SK-N-SH (cell line): ENCODE measurements around the gene SUPT3H. TPM values are rescaled to one million over a fixed set of nuclear protein-coding genes. Genes with fewer than 3 reads are reported as not detected.

Experiments used
- CTCF ChIA-PET: fragments of 300-600, 350-600 bp; formaldehyde crosslinking; extraction: SDS; loops from one replicate; lab custom pipeline; 2021; lab: Yijun Ruan, JAX
- POLR2A ChIA-PET: fragments of 350-600 bp; sonication (Branson Sonifier 250); formaldehyde crosslinking; extraction: SDS; loops from one replicate; lab custom pipeline; 2020; ENCODE audit warnings: antibody characterized with exemption, inconsistent platforms; lab: Yijun Ruan, JAX
- DNase-seq: peaks from one replicate; pipeline ENCODE4 v3.0.0; 2012
- H2AFZ ChIP-seq: fragments of 200-600 bp; sonication (generic); 2 replicates; pipeline ENCODE4 v1.8.1; 2016; ENCODE audit warnings: antibody characterized with exemption, mild to moderate bottlenecking, low read depth
- H3F3A ChIP-seq: fragments of 200-600 bp; sonication (generic); replicated peaks from 2 replicates; pipeline ENCODE3; 2016; ENCODE audit warnings: antibody characterized with exemption, mild to moderate bottlenecking; ENCODE audit not compliant: insufficient read depth
- H3K27ac ChIP-seq, 2 experiments: fragments of 200-500 bp in 1 of 2; fragments of 200-600 bp in 1 of 2; sonication (Bioruptor generic) in 1 of 2; sonication (generic), shearing (Covaris generic) in 1 of 2; 2 replicates each; pipeline versions ENCODE4 v1.5.1 to v1.6.1; 2014 to 2016; ENCODE audit warnings: low read depth in 2 of 2, inconsistent platforms in 1 of 2, low read length in 1 of 2, mild to moderate bottlenecking in 1 of 2, mixed read lengths in 1 of 2
- H3K27me3 ChIP-seq: fragments of 200-600 bp; sonication (generic), shearing (Covaris generic); 2 replicates; pipeline ENCODE4 v1.6.1; 2016; ENCODE audit warnings: mixed run types; ENCODE audit not compliant: insufficient read depth
- H3K36me3 ChIP-seq, 2 experiments: fragments of 200-500 bp in 1 of 2; fragments of 200-600 bp in 1 of 2; sonication (Bioruptor generic) in 1 of 2; sonication (generic) in 1 of 2; replicated peaks in 1 of 2; 2 replicates each; pipeline versions ENCODE3 to v1.5.1; 2014 to 2016; ENCODE audit warnings: low read length in 1 of 2, mild to moderate bottlenecking in 1 of 2; ENCODE audit not compliant: insufficient read depth in 2 of 2, control insufficient read depth in 1 of 2
- H3K4me1 ChIP-seq, 2 experiments: fragments of 200-500 bp in 1 of 2; fragments of 200-600 bp in 1 of 2; sonication (Bioruptor generic) in 1 of 2; sonication (generic), shearing (Covaris generic) in 1 of 2; 2 replicates each; pipeline versions ENCODE4 v1.5.1 to v1.6.1; 2014 to 2016; ENCODE audit warnings: low read depth in 1 of 2, low read length in 1 of 2, mixed run types in 1 of 2; ENCODE audit not compliant: insufficient read depth in 2 of 2, control insufficient read depth in 1 of 2
- H3K4me2 ChIP-seq: fragments of 200-600 bp; sonication (generic), shearing (Covaris generic); 2 replicates; pipeline ENCODE4 v1.6.1; 2017; ENCODE audit warnings: mixed run types
- H3K4me3 ChIP-seq, 2 experiments: fragments of 200-500 bp in 1 of 2; fragments of 200-600 bp in 1 of 2; sonication (Bioruptor generic) in 1 of 2; sonication (generic), shearing (Covaris generic) in 1 of 2; 2 replicates each; pipeline versions ENCODE4 v1.5.1 to v1.8.1; 2014 to 2016; ENCODE audit warnings: low read depth in 2 of 2, inconsistent platforms in 1 of 2, low read length in 1 of 2, mild to moderate bottlenecking in 1 of 2, mixed read lengths in 1 of 2, moderate library complexity in 1 of 2
- H3K79me2 ChIP-seq: fragments of 200-600 bp; sonication (generic); 2 replicates; pipeline ENCODE4 v1.8.1; 2017; ENCODE audit warnings: mild to moderate bottlenecking; ENCODE audit not compliant: insufficient read depth
- H3K9ac ChIP-seq: fragments of 200-600 bp; sonication (generic); 2 replicates; pipeline ENCODE4 v1.6.1; 2017; ENCODE audit warnings: mixed run types
- H3K9me2 ChIP-seq: fragments of 200-600 bp; sonication (generic); 2 replicates; pipeline ENCODE4 v1.6.1; 2017; ENCODE audit warnings: mixed run types
- H3K9me3 ChIP-seq: fragments of 200-600 bp; sonication (generic); 2 replicates; pipeline ENCODE4 v1.6.1; 2017; ENCODE audit warnings: mixed run types, mild to moderate bottlenecking, moderate library complexity
- H4K20me1 ChIP-seq: fragments of 200-600 bp; sonication (generic); 2 replicates; pipeline ENCODE4 v1.6.1; 2017; ENCODE audit warnings: mild to moderate bottlenecking, mixed run types; ENCODE audit not compliant: insufficient read depth
- CHD2 ChIP-seq: fragments of 150-350 bp; IDR thresholded peaks from 2 replicates; pipeline ENCODE4 v1.6.1; 2018; ENCODE audit warnings: low read length; ENCODE audit not compliant: partially characterized antibody
- CTCF ChIP-seq: fragments of 200-600 bp; sonication (generic); IDR thresholded peaks from 2 replicates; pipeline ENCODE4 v1.6.1; 2017; ENCODE audit warnings: antibody characterized with exemption, mild to moderate bottlenecking, moderate library complexity
- ELF1 ChIP-seq: IDR thresholded peaks from 2 replicates; pipeline ENCODE4 v1.4.0; 2012
- FOSL2 ChIP-seq: IDR thresholded peaks from 2 replicates; pipeline ENCODE4 v1.4.0; 2012; ENCODE audit warnings: low read depth, mild to moderate bottlenecking, moderate library complexity, borderline replicate concordance
- FOXJ3 ChIP-seq: sonication (generic); formaldehyde crosslinking; IDR thresholded peaks from 2 replicates; pipeline ENCODE4 v1.5.1; 2020; ENCODE audit warnings: mild to moderate bottlenecking, missing genetic modification reagents
- GABPA ChIP-seq: IDR thresholded peaks from 2 replicates; pipeline ENCODE4 v1.4.0; 2012; ENCODE audit warnings: low read depth, mild to moderate bottlenecking
- IRF3 ChIP-seq: fragments of 150-350 bp; IDR thresholded peaks from 2 replicates; pipeline ENCODE4 v1.6.1; 2016; ENCODE audit warnings: mild to moderate bottlenecking, low read depth, low read length
- JUND ChIP-seq: IDR thresholded peaks from 2 replicates; pipeline ENCODE4 v1.4.0; 2012
- NFIC ChIP-seq: IDR thresholded peaks from 2 replicates; pipeline ENCODE4 v1.4.0; 2012; ENCODE audit warnings: borderline replicate concordance
- POLR2AphosphoS5 ChIP-seq: IDR thresholded peaks from 2 replicates; pipeline ENCODE4 v1.6.1; 2012; ENCODE audit warnings: low read depth, low read length
- RAD21 ChIP-seq: IDR thresholded peaks from 2 replicates; pipeline ENCODE4 v1.6.1; 2012; ENCODE audit warnings: mild to moderate bottlenecking, low read length
- RCOR1 ChIP-seq: fragments of 150-350 bp; IDR thresholded peaks from 2 replicates; pipeline ENCODE4 v1.6.1; 2017; ENCODE audit warnings: antibody characterized with exemption, low read length
- REST ChIP-seq: IDR thresholded peaks from 2 replicates; pipeline ENCODE4 v1.6.1; 2012; ENCODE audit warnings: mild to moderate bottlenecking, low read depth, low read length, moderate library complexity
- RFX5 ChIP-seq: IDR thresholded peaks from 2 replicates; pipeline ENCODE4 v1.6.1; 2012; ENCODE audit warnings: mild to moderate bottlenecking, improper control_type of control experiment, low read length
- SIN3A ChIP-seq: IDR thresholded peaks from 2 replicates; pipeline ENCODE4 v1.6.1; 2012; ENCODE audit warnings: low read depth, mild to moderate bottlenecking, low read length, moderate library complexity, borderline replicate concordance
- TEAD4 ChIP-seq: IDR thresholded peaks from 2 replicates; pipeline ENCODE4 v1.4.0; 2012; ENCODE audit warnings: mild to moderate bottlenecking, borderline replicate concordance; ENCODE audit not compliant: insufficient read depth
- USF1 ChIP-seq: IDR thresholded peaks from 2 replicates; pipeline ENCODE4 v1.4.0; 2012; ENCODE audit warnings: low read depth, borderline replicate concordance
- USF2 ChIP-seq: fragments of 150-350 bp; IDR thresholded peaks from 2 replicates; pipeline ENCODE4 v1.6.1; 2017; ENCODE audit warnings: antibody characterized with exemption, low read length, low read depth, borderline replicate concordance
- ZBTB33 ChIP-seq: IDR thresholded peaks from 2 replicates; pipeline ENCODE4 v1.4.0; 2012; ENCODE audit warnings: low read depth, borderline replicate concordance
- WGBS: methylation state at CpG from one replicate; pipeline ENCODE4 v1.1.6; 2017; ENCODE audit warnings: low lambda C conversion rate; 5-methylcytosine and 5-hydroxymethylcytosine counted together
- polyA plus RNA-seq, 3 experiments: library from polyadenylated mRNA; depleted of rRNA; stranded (reverse); fragments of >200 nt; gene quantifications; 2 replicates each; pipeline ENCODE4 v1.2.3, GENCODE V29; 2012

Gene SUPT3H
- polyA plus RNA-seq, 1 of the 3 experiments (the other 2 are of a cell fraction) = 10.9 TPM

GRCh38 chr6:45400021-45400420 lies 22.3 kb upstream of the SUPT3H start:
- Histone ChIP-seq H4K20me1 (no peaks in the 10 kb centered on the region), H3K27me3 (no peaks in the 10 kb centered on the region), H3K9me2 (no peaks in the 10 kb centered on the region), H3K4me3 (no peak overlapping the region), H2AFZ (no peak overlapping the region), H3F3A (no peaks in the 10 kb centered on the region), H3K4me1 (no peaks in the 10 kb centered on the region; a peak in 2 of 4 replicates), H3K79me2 (no peaks in the 10 kb centered on the region), H3K4me2 (no peak overlapping the region)
- ChIA-PET CTCF (no interaction called here), POLR2A (no interaction called here)
- WGBS = 63% methylated on average over 2 of the region's 2 CpGs
- TF ChIP-seq REST (no peak), POLR2AphosphoS5 (no peak), USF2 (no peak), JUND (no peak), GABPA (no peak), RCOR1 (no peak), ELF1 (no peak), TEAD4 (no peak), SIN3A (no peak), RAD21 (no peak), RFX5 (no peak), NFIC (no peak), FOXJ3 (no peak), CHD2 (no peak), ZBTB33 (no peak), USF1 (no peak), IRF3 (no peak), FOSL2 (no peak), CTCF (no peak)
- TF ChIP-seq, all 33 proteins: peak for 0
- Histone ChIP-seq H3K36me3 (no peaks in the 10 kb centered on the region), H3K9me3 (no peaks in the 10 kb centered on the region), H3K9ac (no peak overlapping the region), H3K27ac (no peak overlapping the region)
- DNase-seq = no peak
